ENCODE measurements around the gene RPS27.
A peak's percentile ranks its signal among the peaks of the same experiment; 100 is the strongest.

GRCh38 chr1:153990468-153991150 is at the start of gene RPS27:
- TF ChIP-seq POLR2AphosphoS5 (IDR thresholded peaks at IDR 0.05; ENCODE audit: borderline replicate concordance, low read depth, low read length) = peak; percentile 100
- TF ChIP-seq EZH2 (IDR thresholded peaks at IDR 0.05) = no peak
- no peak for TF ChIP-seq FOXP2 (optimal IDR thresholded peaks at IDR 0.05; ENCODE audit: control extremely low read depth, extremely low read length, insufficient read depth)

All from SK-N-MC (cell line).